Measurements from ENCODE around the gene GBP2. TPM values are rescaled to one million over a fixed set of nuclear protein-coding genes. Genes with fewer than 3 reads are reported as not detected.
"Not testable (repeated sequence)": the region's sequence is repeated elsewhere in the genome, so short reads cannot be mapped to it uniquely, and the experiment has no call there.

Gene GBP2
- total RNA-seq, 1 experiment from 2014 or later = 2.2 TPM

DNA sequence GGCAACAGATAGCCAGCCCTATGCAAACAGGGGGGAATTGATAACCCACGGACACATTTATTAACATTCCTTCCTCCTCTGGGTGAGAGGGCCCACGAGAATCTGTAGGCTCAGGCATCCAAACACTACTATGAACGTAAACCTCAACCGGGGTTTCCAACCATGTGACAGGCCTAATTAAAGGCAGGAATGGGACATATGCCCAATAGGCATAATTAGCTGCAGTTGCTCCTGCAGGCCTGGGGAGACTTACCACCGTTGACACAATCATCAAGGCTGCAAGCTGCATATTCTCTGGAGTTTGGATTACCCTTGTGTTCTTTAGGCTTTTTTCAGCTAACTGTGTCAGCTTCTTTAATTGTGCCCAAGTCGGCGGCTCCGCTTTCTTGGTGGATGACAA, 38.7 kb downstream of the GBP2 start:
- H3K27me3 ChIP-seq = no peaks in the 10 kb centered on the region
- H3K9me3 ChIP-seq = no peaks in the 10 kb centered on the region
- DNase-seq = no peak
- no peak overlapping the region for H3K4me3 ChIP-seq
- no peaks in the 10 kb centered on the region for H3K36me3 ChIP-seq

DNA sequence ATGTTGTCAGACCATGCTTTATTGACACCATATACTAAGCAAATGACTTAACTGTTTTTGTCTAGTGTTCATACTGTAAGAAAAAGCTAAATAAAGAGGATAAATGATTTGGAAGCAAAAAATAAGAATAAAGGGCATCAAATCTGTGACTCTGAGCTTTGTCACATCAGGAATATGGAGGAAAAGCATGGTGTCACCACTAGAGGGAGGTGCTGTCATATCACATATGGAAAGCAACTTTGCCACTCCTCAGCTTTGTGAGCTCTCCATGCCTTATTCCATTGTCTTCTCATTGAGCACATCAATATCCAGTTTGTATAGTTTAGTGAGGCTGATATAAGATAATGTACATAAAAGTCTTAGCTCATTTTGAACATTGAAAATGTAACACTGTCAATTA, 40.1 kb downstream of the GBP2 start:
- DNase-seq = no peak
- no peak overlapping the region for H3K4me3 ChIP-seq
- no peaks in the 10 kb centered on the region for H3K9me3 ChIP-seq

DNA sequence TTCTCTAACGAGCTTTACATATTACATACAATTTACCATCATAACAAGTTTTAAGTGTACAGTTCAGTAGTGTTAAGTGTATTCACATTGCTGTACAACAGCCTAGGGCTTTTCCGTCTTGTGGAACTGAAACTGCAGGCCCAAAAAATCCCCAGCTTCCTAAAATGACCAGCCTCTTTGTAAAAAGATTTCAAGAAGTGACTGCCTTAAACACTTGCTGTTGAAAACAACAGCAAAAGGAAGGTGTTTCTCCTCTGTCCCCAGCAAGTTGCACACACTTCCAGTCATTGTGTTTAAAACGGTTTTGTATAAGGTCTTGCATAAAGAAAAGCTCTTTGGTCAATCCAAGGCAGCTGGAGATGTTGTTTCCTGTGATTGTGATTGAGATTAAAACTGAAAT, 44.9 kb downstream of the GBP2 start:
- no peaks in the 10 kb centered on the region for H3K9me3 ChIP-seq
- H3K27me3 ChIP-seq = no peaks in the 10 kb centered on the region
- H3K36me3 ChIP-seq = no peaks in the 10 kb centered on the region
- no peak overlapping the region for H3K4me3 ChIP-seq
- DNase-seq = no peak

More for the DNA sequence above, 40.1 kb downstream of the GBP2 start:
- Histone ChIP-seq H3K36me3 (no peaks in the 10 kb centered on the region), H3K27me3 (no peaks in the 10 kb centered on the region)

DNA sequence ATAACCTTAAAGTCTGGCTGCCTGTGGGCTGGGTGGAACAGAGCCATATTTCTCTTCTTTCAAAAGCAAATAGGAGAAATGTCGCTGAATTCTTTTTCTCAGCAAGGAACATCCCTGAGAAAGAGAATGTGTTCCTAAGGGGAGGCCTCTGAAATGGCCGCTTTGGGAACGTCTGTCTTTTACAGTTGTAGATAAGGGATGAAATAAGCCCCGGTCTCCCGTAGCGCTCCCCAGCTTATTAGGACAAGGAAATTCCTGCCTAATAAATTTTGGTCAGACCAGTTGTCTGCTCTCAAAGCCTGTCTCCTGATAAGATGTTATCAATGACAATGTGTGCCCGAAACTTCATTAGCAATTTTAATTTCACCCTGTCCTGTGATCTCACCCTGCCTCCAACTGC, 45.8 kb downstream of the GBP2 start:
- DNase-seq, H3K36me3 ChIP-seq, H3K9me3 ChIP-seq, H3K27me3 ChIP-seq, H3K4me3 ChIP-seq: not testable (repeated sequence)

DNA sequence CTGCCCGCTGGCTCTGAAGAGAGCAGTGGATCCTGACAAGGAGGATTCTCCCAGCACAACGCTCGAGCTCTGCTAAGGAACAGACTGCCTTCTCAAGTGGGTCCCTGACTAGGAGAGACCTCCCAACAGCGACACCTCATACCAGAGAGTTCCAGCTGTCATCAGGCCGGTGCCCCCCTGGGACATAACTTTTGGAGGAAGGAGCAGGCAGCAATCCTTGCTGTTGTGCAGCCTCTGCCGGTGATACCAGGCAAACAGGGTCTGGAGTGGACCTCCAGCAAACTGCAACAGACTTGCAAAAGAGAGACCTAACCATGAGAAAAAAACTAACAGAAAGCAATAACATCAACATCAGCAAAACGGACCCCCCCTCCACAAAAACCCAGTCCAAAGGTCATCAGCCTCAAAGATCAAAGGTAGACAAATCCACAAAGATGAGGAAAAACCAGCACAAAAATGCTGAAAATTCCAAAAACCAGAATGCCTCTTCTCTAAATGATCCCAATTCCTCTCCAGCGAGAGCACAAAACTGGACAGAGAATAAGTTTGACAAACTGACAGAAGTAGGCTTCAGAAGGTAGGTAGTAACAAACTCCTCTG, 53.3 kb downstream of the GBP2 start:
- H3K9me3 ChIP-seq, H3K4me3 ChIP-seq, H3K27me3 ChIP-seq, DNase-seq, H3K36me3 ChIP-seq: not testable (repeated sequence)

DNA sequence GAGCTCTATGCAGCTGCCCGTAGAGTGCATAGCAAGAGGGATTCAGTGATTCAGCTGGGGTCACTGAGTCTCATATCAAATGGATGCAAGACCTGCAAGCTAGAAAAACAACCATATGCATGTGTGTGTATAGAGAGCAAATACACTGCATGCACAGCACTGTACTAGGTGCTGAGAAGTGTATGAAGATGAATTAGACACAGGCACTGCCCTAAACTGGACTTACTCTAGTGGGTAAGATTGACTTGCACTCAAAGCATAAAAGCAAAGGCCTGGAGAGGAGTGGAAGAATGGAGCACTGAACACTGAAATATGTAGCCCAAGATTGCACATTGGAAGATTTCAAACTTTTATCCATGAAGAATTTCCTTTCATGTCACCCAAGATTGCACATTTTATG, 55.4 kb downstream of the GBP2 start:
- Histone ChIP-seq H3K27me3 (no peaks in the 10 kb centered on the region), H3K36me3 (no peaks in the 10 kb centered on the region), H3K4me3 (no peak overlapping the region), H3K9me3 (no peaks in the 10 kb centered on the region)
- DNase-seq = no peak

DNA sequence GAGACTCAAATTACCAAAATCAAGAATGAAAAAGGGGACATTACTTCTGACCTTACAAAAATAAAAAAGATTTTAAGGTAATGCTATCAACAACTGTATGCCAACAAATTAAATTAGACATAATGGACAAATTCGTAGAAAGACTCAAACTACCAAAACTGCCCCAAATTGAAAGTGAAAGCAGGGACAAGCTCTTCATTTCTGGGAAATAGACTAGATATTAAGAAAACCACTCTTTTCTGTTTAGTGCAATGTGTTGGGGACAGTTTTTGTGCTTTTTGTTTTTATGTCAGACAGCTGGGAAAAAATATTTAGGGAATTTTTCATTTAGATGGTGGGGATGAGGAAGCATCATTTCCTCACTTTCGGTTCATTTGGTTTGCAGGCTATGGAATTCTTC, 56.0 kb downstream of the GBP2 start:
- no peak overlapping the region for H3K4me3 ChIP-seq
- no peaks in the 10 kb centered on the region for H3K9me3 ChIP-seq
- DNase-seq = no peak
- no peaks in the 10 kb centered on the region for H3K27me3 ChIP-seq
- H3K36me3 ChIP-seq = no peaks in the 10 kb centered on the region

DNA sequence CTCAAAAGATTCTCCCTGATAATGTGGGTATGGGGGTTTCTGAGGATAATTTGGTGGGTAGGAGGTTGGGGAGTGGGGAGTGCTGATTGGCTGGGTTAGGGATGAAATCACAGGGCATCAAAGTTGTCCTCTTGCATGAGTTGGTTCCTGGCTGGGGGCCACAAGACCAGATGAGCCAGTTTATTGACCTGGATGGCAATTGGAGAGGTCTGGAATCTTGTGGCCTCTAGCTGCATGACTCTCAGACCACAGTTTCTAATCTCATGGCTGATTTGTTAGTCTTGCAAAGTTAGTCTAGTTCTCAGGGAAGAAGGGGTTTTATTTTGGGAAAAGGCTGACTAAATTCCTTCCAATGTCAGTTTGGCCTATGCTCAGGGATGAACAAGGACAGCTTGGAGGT, 57.6 kb downstream of the GBP2 start:
- H3K27me3 ChIP-seq = no peaks in the 10 kb centered on the region
- peak; percentile 44 for DNase-seq
- H3K4me3 ChIP-seq = no peak overlapping the region
- H3K36me3 ChIP-seq = no peaks in the 10 kb centered on the region; the same call in 1 of the 2 replicates
- H3K9me3 ChIP-seq = no peaks in the 10 kb centered on the region

DNA sequence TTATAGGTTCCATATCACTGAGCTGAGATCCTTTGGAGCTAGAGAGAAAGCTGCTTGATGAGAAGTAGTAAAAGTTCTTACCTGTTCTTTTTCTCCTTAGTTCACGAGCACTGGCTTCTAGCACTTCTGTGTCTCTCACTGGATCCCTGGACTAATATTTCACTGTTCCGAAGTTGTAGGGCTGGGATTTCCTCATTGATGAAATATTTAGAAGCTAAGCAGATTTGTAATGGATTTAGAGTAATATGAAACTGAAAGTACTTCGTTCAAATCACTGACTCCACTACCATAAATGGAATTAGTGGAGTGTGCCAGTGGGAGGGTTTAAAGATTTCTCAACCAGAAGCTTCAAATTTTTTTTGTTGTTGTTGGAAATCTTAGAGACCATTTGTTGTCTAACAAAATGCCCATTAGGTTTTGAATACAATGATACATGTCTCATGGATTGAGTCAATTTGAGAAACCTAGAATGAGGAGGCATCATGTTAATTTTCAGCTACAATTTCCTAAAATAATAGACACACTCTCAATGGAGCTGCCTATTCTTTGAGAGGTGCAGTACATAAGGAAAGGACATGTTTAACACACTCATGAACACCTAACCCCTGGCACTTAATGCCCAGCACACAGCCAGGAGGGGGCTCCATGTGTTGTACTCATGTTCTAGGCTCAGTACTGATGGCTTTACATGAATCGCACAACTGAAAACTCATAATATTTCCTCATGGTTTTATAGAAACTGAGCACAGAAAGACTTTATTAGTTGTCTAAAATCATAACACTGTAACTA, 60.6 kb downstream of the GBP2 start, which contains the start of gene GBP1:
GBP1 (minus strand) TSS at position 130 of the 790 bp plus-strand sequence. CDS start 1,974 bp downstream, outside the sequence.
- Histone ChIP-seq H3K27me3 (no peaks in the 10 kb centered on the region), H3K9me3 (no peaks in the 10 kb centered on the region), H3K4me3 (peak within 1 kb of the TSS; percentile 58), H3K36me3 (peaks cover 3% of the 10 kb centered on the region)
- DNase-seq = no peak

- no peak for DNase-seq
- peaks cover 3% of the 10 kb centered on the region for H3K36me3 ChIP-seq
Measured at GRCh38 chr1:89064632-89065031, 61.3 kb downstream of the GBP2 start.

DNA sequence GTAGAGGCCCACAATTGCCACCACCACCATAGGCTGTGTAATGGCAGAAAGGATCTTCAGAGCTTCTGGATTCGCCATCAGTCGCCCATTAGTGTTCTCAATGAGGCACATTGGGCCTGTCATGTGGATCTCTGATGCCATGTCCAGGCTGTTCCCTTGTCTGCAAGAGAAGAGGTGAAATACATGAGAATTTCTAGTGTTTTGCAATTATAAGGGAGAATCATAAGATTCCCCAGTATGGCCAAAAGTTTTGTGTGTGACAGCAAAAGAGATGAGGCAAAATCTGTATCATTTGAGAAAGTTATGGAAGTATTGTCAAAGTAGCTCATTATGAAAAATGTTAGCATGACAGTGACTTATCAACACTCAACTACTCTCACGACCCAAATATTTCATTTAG, 62.8 kb downstream of the GBP2 start:
- Histone ChIP-seq H3K9me3 (no peaks in the 10 kb centered on the region), H3K4me3 (no peak overlapping the region), H3K36me3 (peaks cover 13% of the 10 kb centered on the region), H3K27me3 (no peaks in the 10 kb centered on the region)
- DNase-seq = no peak

More at GRCh38 chr1:89064632-89065031, 61.3 kb downstream of the GBP2 start:
- Histone ChIP-seq H3K27me3 (no peaks in the 10 kb centered on the region), H3K9me3 (no peaks in the 10 kb centered on the region), H3K4me3 (peak overlapping the region; percentile 58)

GRCh38 chr1:89060091-89060490, 65.8 kb downstream of the GBP2 start:
- H3K36me3 ChIP-seq = peaks cover 19% of the 10 kb centered on the region
- DNase-seq = no peak
- no peak overlapping the region for H3K4me3 ChIP-seq
- H3K27me3 ChIP-seq = no peaks in the 10 kb centered on the region
- no peaks in the 10 kb centered on the region for H3K9me3 ChIP-seq

Other genes with a start within 250 kb of the GBP2 start
- 49.7 and 61.1 TPM in 2 replicates for gene GTF2B, start 234.5 kb downstream of the GBP2 start, total RNA-seq (2014; rRNA removed; shearing (Covaris generic); ENCODE audit: low replicate concordance)
- 5.8 and 5.9 TPM in 2 replicates for gene KYAT3, start 133.5 kb downstream of the GBP2 start, total RNA-seq (2014; rRNA removed; shearing (Covaris generic); ENCODE audit: low replicate concordance)
- gene RBMXL1, start 133.5 kb downstream of the GBP2 start, total RNA-seq (2014; rRNA removed; shearing (Covaris generic); ENCODE audit: low replicate concordance) = 8.0 and 11.9 TPM in 2 replicates
- 18.5 and 25.0 TPM in 2 replicates for gene GBP3, start 103.2 kb downstream of the GBP2 start, total RNA-seq (2014; rRNA removed; shearing (Covaris generic); ENCODE audit: low replicate concordance)
- 11.8 and 15.1 TPM in 2 replicates for gene GBP1, start 60.9 kb downstream of the GBP2 start, total RNA-seq (2014; rRNA removed; shearing (Covaris generic); ENCODE audit: low replicate concordance)
- not detected in 2 replicates for gene GBP7, start 49.9 kb upstream of the GBP2 start, total RNA-seq (2014; rRNA removed; shearing (Covaris generic); ENCODE audit: low replicate concordance)
- gene GBP4, start 72.8 kb upstream of the GBP2 start, total RNA-seq (2014; rRNA removed; shearing (Covaris generic); ENCODE audit: low replicate concordance) = 0.07 and 1.1 TPM in 2 replicates
- gene GBP5, start 146.7 kb upstream of the GBP2 start, total RNA-seq (2014; rRNA removed; shearing (Covaris generic); ENCODE audit: low replicate concordance) = 0.26 and 4.6 TPM in 2 replicates
- not detected in 2 replicates for gene GBP6, start 237.9 kb upstream of the GBP2 start, total RNA-seq (2014; rRNA removed; shearing (Covaris generic); ENCODE audit: low replicate concordance)

All from MG63 (cell line).